Stimulated activated CD4-positive, alpha-beta T cell treated with anti-CD3 and anti-CD28 coated beads, Interleukin-15, amount 100 ng/mL, for 24 hours (primary cell): Measurements from ENCODE around the gene PRG3.

ENCODE experiments used
- DNase-seq: peaks from one replicate; pipeline ENCODE4 v3.0.0-alpha.2; 2020

Gene PRG3

GRCh38 chr11:57335343-57336110, 45.4 kb downstream of the PRG3 start, which contains the start of gene SSRP1:
SSRP1 (minus strand) TSS chr11:57335892; CDS start chr11:57335121, 771 bp downstream.
- DNase-seq, result peak; percentile 93

GRCh38 chr11:57335023-57335342, 46.0 kb downstream of the PRG3 start:
- DNase-seq, result no peak

GRCh38 chr11:57332694-57333440, 48.1 kb downstream of the PRG3 start:
- DNase-seq, result no peak

GRCh38 chr11:57331720-57332119, 49.2 kb downstream of the PRG3 start:
- no peak for DNase-seq

- DNase-seq, result peak; percentile 21
These were observed 50.9 kb downstream of the PRG3 start for GRCh38 chr11:57330029-57330428.

GRCh38 chr11:57327721-57328120, 53.2 kb downstream of the PRG3 start:
- no peak for DNase-seq
